Dermis microvascular lymphatic vessel endothelial cell (primary cell): ENCODE measurements around the gene PRSS16. TPM values are rescaled to one million over a fixed set of nuclear protein-coding genes. Genes with fewer than 3 reads are reported as not detected.
A peak's percentile ranks its signal among the peaks of the same experiment; 100 is the strongest.
"Not testable (repeated sequence)": the region's sequence is repeated elsewhere in the genome, so short reads cannot be mapped to it uniquely, and the experiment has no call there.

Source experiments
- DNase-seq, 2 donors: peaks; one replicate each; pipeline versions ENCODE4 v3.0.0 to v3.0.0-alpha.2; 2010; ENCODE audit warnings: low read depth in 2 of 2
- total RNA-seq: library from RNA; depleted of rRNA; stranded (reverse); fragments of >200 nt; gene quantifications from 2 replicates; pipeline ENCODE4 v1.2.1, GENCODE V29; 2014

PRSS16 gene
- total RNA-seq, 1 donor from 2014 or later, result not detected

GRCh38 chr6:27242589-27243265 lies 4.8 kb upstream of the PRSS16 start:
- DNase-seq, result no peak

- DNase-seq, result no peak
Measured at GRCh38 chr6:27248783-27249182, 1.3 kb downstream of the PRSS16 start.

- DNase-seq, result no peak
Measured at GRCh38 chr6:27250277-27251111, 3.0 kb downstream of the PRSS16 start.

GRCh38 chr6:27251112-27251605 lies 3.7 kb downstream of the PRSS16 start:
- DNase-seq, result peak in 1 of 2 donors; percentile 22

GRCh38 chr6:27251606-27252251 lies 4.2 kb downstream of the PRSS16 start:
- DNase-seq, result peak in 1 of 2 donors; percentile 48

- DNase-seq, result no peak
Measured at GRCh38 chr6:27254566-27254965, 7.1 kb downstream of the PRSS16 start.

GRCh38 chr6:27255866-27256265 lies 8.4 kb downstream of the PRSS16 start:
- DNase-seq, result no peak

- no peak for DNase-seq
Measured at GRCh38 chr6:27260369-27260768, 12.9 kb downstream of the PRSS16 start.

GRCh38 chr6:27260836-27261375 lies 13.4 kb downstream of the PRSS16 start:
- DNase-seq, result no peak

- DNase-seq, result no peak
Measured at GRCh38 chr6:27263886-27264285, 16.4 kb downstream of the PRSS16 start.

- DNase-seq, result not testable (repeated sequence)
Measured at GRCh38 chr6:27267003-27267402, 19.5 kb downstream of the PRSS16 start.

GRCh38 chr6:27267857-27268434 lies 20.4 kb downstream of the PRSS16 start:
- DNase-seq, result no peak

- DNase-seq, result no peak
Measured at GRCh38 chr6:27268803-27269202, 21.3 kb downstream of the PRSS16 start.

- DNase-seq, result no peak
Measured at GRCh38 chr6:27273783-27274182, 26.3 kb downstream of the PRSS16 start.

- no peak for DNase-seq
Measured at GRCh38 chr6:27275025-27275956, 27.8 kb downstream of the PRSS16 start.

GRCh38 chr6:27279513-27280063 lies 32.1 kb downstream of the PRSS16 start:
- no peak for DNase-seq

- peak; percentile 6 to 34 for DNase-seq
Measured at GRCh38 chr6:27280064-27280539, 32.6 kb downstream of the PRSS16 start.

GRCh38 chr6:27280540-27281000 lies 33.1 kb downstream of the PRSS16 start:
- no peak for DNase-seq

- DNase-seq, result no peak
Measured at GRCh38 chr6:27281105-27281539, 33.6 kb downstream of the PRSS16 start.

GRCh38 chr6:27281569-27281968 lies 34.1 kb downstream of the PRSS16 start:
- no peak for DNase-seq
